GM12892 (cell line): ENCODE measurements around the gene MICU2.

Experiments
- POLR2A ChIP-seq: IDR thresholded peaks from 2 replicates; pipeline ENCODE4 v1.6.1; 2011; ENCODE audit warnings: low read depth, low read length, control low read depth
- TAF1 ChIP-seq: IDR thresholded peaks from 2 replicates; pipeline ENCODE4 v1.6.1; 2011; ENCODE audit warnings: low read depth, mild to moderate bottlenecking, control low read depth, low read length, borderline replicate concordance

- no peak for TF ChIP-seq POLR2A
- TF ChIP-seq TAF1, result no peak
Measured at GRCh38 chr13:21463424-21463823, 140.5 kb downstream of the MICU2 start.
